ENCODE data around the gene MACF1.

DNA sequence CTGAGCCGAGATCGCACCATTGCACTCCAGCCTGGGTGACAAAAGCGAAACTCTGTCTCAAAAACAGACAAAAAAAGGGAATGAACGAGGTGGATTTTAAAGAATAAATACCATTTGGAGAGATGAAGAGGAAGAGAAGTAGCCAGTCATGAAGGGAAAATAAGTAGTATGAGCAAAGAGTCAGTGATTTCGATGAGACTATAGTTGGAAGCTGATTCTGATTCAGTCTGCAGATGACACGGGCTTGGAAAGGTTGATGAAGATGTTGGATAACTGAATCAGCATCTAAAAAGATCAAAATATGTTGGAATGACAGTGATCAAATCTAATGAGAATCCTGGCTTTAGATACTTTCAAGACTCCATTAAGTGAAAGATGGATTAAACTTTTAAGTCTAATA lies 23.8 kb downstream of the MACF1 start:
- TF ChIP-seq CTCF (IDR thresholded peaks at IDR 0.05) (no peak), POLR2AphosphoS5 (IDR thresholded peaks at IDR 0.05) (no peak), POLR2A (IDR thresholded peaks at IDR 0.05) (no peak)
